Parathyroid adenoma (tissue), 2 donors: Measurements from ENCODE around the gene ZYG11A.

Experiments used
- H2AFZ ChIP-seq: fragments of 300-600 bp; sonication (generic); one replicate; pipeline ENCODE4 v1.7.0; 2017; ENCODE audit warnings: antibody characterized with exemption, mild to moderate bottlenecking
- H3K27ac ChIP-seq: fragments of 300-600 bp; sonication (generic); one replicate; pipeline ENCODE4 v1.7.0; 2017
- H3K27me3 ChIP-seq: fragments of 300-600 bp; sonication (generic); one replicate; pipeline ENCODE4 v1.7.0; 2017; ENCODE audit warnings: low read length; ENCODE audit not compliant: control insufficient read depth, insufficient read depth
- H3K36me3 ChIP-seq: fragments of 300-600 bp; sonication (generic); one replicate; pipeline ENCODE4 v1.7.0; 2017; ENCODE audit warnings: low read length; ENCODE audit not compliant: control insufficient read depth, insufficient read depth
- H3K4me1 ChIP-seq: fragments of 300-600 bp; sonication (generic); one replicate; pipeline ENCODE4 v1.7.0; 2017; ENCODE audit warnings: control low read depth
- H3K4me2 ChIP-seq: fragments of 300-600 bp; sonication (generic); one replicate; pipeline ENCODE4 v1.7.0; 2017; ENCODE audit warnings: low read length
- H3K4me3 ChIP-seq: fragments of 300-600 bp; sonication (generic); one replicate; pipeline ENCODE4 v1.7.0; 2017; ENCODE audit warnings: low read depth, low read length
- H3K79me2 ChIP-seq: fragments of 300-600 bp; sonication (generic); one replicate; pipeline ENCODE4 v1.7.0; 2017; ENCODE audit warnings: control low read depth
- H3K9ac ChIP-seq: fragments of 300-600 bp; sonication (generic); one replicate; pipeline ENCODE4 v1.7.0; 2017; ENCODE audit warnings: mild to moderate bottlenecking
- H3K9me3 ChIP-seq: fragments of 300-600 bp; sonication (generic); one replicate; pipeline ENCODE4 v1.7.0; 2017; ENCODE audit warnings: low read length; ENCODE audit not compliant: control insufficient read depth
- CTCF ChIP-seq: fragments of 300-600 bp; sonication (generic); IDR thresholded peaks from one replicate; pipeline ENCODE4 v1.7.0; 2017; ENCODE audit warnings: antibody characterized with exemption, mild to moderate bottlenecking
- donor health status: primary hyperparathyroidism.

The ZYG11A gene

GRCh38 chr1:52906135-52906603 lies 63.6 kb downstream of the ZYG11A start:
- no peak for TF ChIP-seq CTCF
- Histone ChIP-seq H3K27ac (no peak overlapping the region), H3K4me3 (no peak overlapping the region)

GRCh38 chr1:52907068-52907811 lies 64.7 kb downstream of the ZYG11A start:
- Histone ChIP-seq H3K36me3 (no peaks in the 10 kb centered on the region), H3K79me2 (no peaks in the 10 kb centered on the region), H2AFZ (no peak overlapping the region), H3K9me3 (no peaks in the 10 kb centered on the region), H3K27me3 (no peaks in the 10 kb centered on the region), H3K4me1 (no peaks in the 10 kb centered on the region), H3K9ac (no peak overlapping the region), H3K4me2 (no peak overlapping the region), H3K27ac (no peak overlapping the region), H3K4me3 (no peak overlapping the region)
- TF ChIP-seq CTCF: no peak

More at GRCh38 chr1:52906135-52906603, 63.6 kb downstream of the ZYG11A start:
- H3K27me3 ChIP-seq: no peaks in the 10 kb centered on the region
- no peaks in the 10 kb centered on the region for H3K79me2 ChIP-seq
- no peak overlapping the region for H3K9ac ChIP-seq
- H2AFZ ChIP-seq: no peak overlapping the region
- no peak overlapping the region for H3K4me2 ChIP-seq
- H3K4me1 ChIP-seq: no peaks in the 10 kb centered on the region
- no peaks in the 10 kb centered on the region for H3K9me3 ChIP-seq
- no peaks in the 10 kb centered on the region for H3K36me3 ChIP-seq

- no peak overlapping the region for H3K4me3 ChIP-seq
- H3K27ac ChIP-seq: no peak overlapping the region
- no peaks in the 10 kb centered on the region for H3K9me3 ChIP-seq
- H3K79me2 ChIP-seq: no peaks in the 10 kb centered on the region
- no peak overlapping the region for H3K4me2 ChIP-seq
- no peaks in the 10 kb centered on the region for H3K27me3 ChIP-seq
- no peaks in the 10 kb centered on the region for H3K36me3 ChIP-seq
- H3K9ac ChIP-seq: no peak overlapping the region
- no peaks in the 10 kb centered on the region for H3K4me1 ChIP-seq
- TF ChIP-seq CTCF: no peak
- no peak overlapping the region for H2AFZ ChIP-seq
These were observed 65.2 kb downstream of the ZYG11A start for GRCh38 chr1:52907812-52908153.

GRCh38 chr1:52911541-52911940 lies 69.0 kb downstream of the ZYG11A start:
- no peaks in the 10 kb centered on the region for H3K9me3 ChIP-seq
- no peaks in the 10 kb centered on the region for H3K27me3 ChIP-seq
- TF ChIP-seq CTCF: no peak
- H3K4me1 ChIP-seq: no peaks in the 10 kb centered on the region
- no peak overlapping the region for H3K4me3 ChIP-seq
- no peak overlapping the region for H2AFZ ChIP-seq
- H3K4me2 ChIP-seq: no peak overlapping the region
- H3K79me2 ChIP-seq: no peaks in the 10 kb centered on the region
- no peak overlapping the region for H3K9ac ChIP-seq
- H3K36me3 ChIP-seq: no peaks in the 10 kb centered on the region
- no peak overlapping the region for H3K27ac ChIP-seq

GRCh38 chr1:52913014-52913413 lies 70.5 kb downstream of the ZYG11A start:
- no peak overlapping the region for H3K4me3 ChIP-seq
- TF ChIP-seq CTCF: no peak

More at GRCh38 chr1:52913014-52913413, 70.5 kb downstream of the ZYG11A start:
- Histone ChIP-seq H3K79me2 (no peaks in the 10 kb centered on the region), H3K27me3 (no peaks in the 10 kb centered on the region), H3K27ac (no peak overlapping the region), H2AFZ (no peak overlapping the region), H3K36me3 (no peaks in the 10 kb centered on the region), H3K9me3 (no peaks in the 10 kb centered on the region), H3K4me1 (no peaks in the 10 kb centered on the region), H3K9ac (no peak overlapping the region), H3K4me2 (no peak overlapping the region)
